Neural cell (in vitro differentiated cells): ENCODE measurements around the gene LHPP. TPM values are rescaled to one million over a fixed set of nuclear protein-coding genes. Genes with fewer than 3 reads are reported as not detected.

Experiments used
- H2AFZ ChIP-seq: fragments of 200-600, 300-800 bp; sonication (generic), shearing (Covaris generic); 2 replicates; pipeline ENCODE4 v1.6.0; 2014; ENCODE audit warnings: low read depth, mild to moderate bottlenecking, antibody characterized with exemption, low read length, moderate library complexity
- H3F3A ChIP-seq: fragments of 200-600 bp; shearing (Covaris generic); 2 replicates; pipeline ENCODE4 v1.6.1; 2016; ENCODE audit warnings: mild to moderate bottlenecking, moderate library complexity, mixed read lengths, antibody characterized with exemption, low read length; ENCODE audit not compliant: insufficient read depth, poor library complexity, severe bottlenecking
- H3K27ac ChIP-seq: fragments of 200-600, 300-800 bp; sonication (generic), shearing (Covaris generic); 2 replicates; pipeline ENCODE4 v1.5.1; 2014; ENCODE audit warnings: mild to moderate bottlenecking, low read length, moderate library complexity
- H3K27me3 ChIP-seq: fragments of 300-800, 200-600 bp; sonication (generic), shearing (Covaris generic); 2 replicates; pipeline ENCODE4 v1.6.0; 2014; ENCODE audit warnings: mild to moderate bottlenecking, low read depth, low read length, moderate library complexity; ENCODE audit not compliant: insufficient read depth
- H3K36me3 ChIP-seq: fragments of 300-800, 200-600 bp; sonication (generic), shearing (Covaris generic); 2 replicates; pipeline ENCODE4 v1.5.1; 2014; ENCODE audit warnings: mild to moderate bottlenecking, antibody characterized with exemption, low read length, moderate library complexity; ENCODE audit not compliant: insufficient read depth
- H3K4me2 ChIP-seq: fragments of 300-800, 200-600 bp; sonication (generic), shearing (Covaris generic); 2 replicates; pipeline ENCODE4 v1.6.0; 2014; ENCODE audit warnings: mild to moderate bottlenecking, low read length
- H3K4me3 ChIP-seq: fragments of 300-800, 200-600 bp; sonication (generic), shearing (Covaris generic); 2 replicates; pipeline ENCODE4 v1.5.1; 2014; ENCODE audit warnings: mild to moderate bottlenecking, low read length, moderate library complexity
- H3K79me2 ChIP-seq: fragments of 200-600 bp; shearing (Covaris generic); replicated peaks from 2 replicates; pipeline ENCODE4 v1.6.0; 2014; ENCODE audit warnings: mild to moderate bottlenecking, low read length, moderate library complexity; ENCODE audit not compliant: insufficient read depth
- H3K9ac ChIP-seq: fragments of 300-800, 200-600 bp; sonication (generic), shearing (Covaris generic); 2 replicates; pipeline ENCODE4 v1.6.1; 2016; ENCODE audit warnings: mild to moderate bottlenecking, low read length, mixed read lengths
- H3K9me2 ChIP-seq: fragments of 200-600 bp; shearing (Covaris generic); 2 replicates; pipeline ENCODE4 v1.6.1; 2016; ENCODE audit warnings: mild to moderate bottlenecking, low read length, mixed read lengths; ENCODE audit not compliant: insufficient read depth
- H3K9me3 ChIP-seq: fragments of 200-600, 300-800 bp; sonication (generic), shearing (Covaris generic); 2 replicates; pipeline ENCODE4 v1.6.1; 2016; ENCODE audit warnings: mild to moderate bottlenecking, mixed run types, low read length, moderate library complexity, mixed read lengths
- H4K20me1 ChIP-seq: fragments of 200-600 bp; shearing (Covaris generic); 2 replicates; pipeline ENCODE4 v1.6.1; 2016; ENCODE audit warnings: mild to moderate bottlenecking, mixed run types; ENCODE audit not compliant: insufficient read depth
- CTCF ChIP-seq: fragments of 450-650 bp; IDR thresholded peaks from 2 replicates; pipeline ENCODE4 v1.5.1; 2014; ENCODE audit warnings: antibody characterized with exemption, mild to moderate bottlenecking, moderate library complexity; ENCODE audit not compliant: poor library complexity, severe bottlenecking
- EP300 ChIP-seq: fragments of 450-650 bp; conservative IDR thresholded peaks from 2 replicates; pipeline ENCODE4 v1.6.1; 2014; ENCODE audit warnings: antibody characterized with exemption, mild to moderate bottlenecking, moderate library complexity; ENCODE audit not compliant: poor library complexity, severe bottlenecking
- EZH2 ChIP-seq: fragments of 200-600, 300-800 bp; shearing (Covaris generic), sonication (generic); IDR thresholded peaks from 2 replicates; pipeline ENCODE4 v1.6.1; 2014; ENCODE audit warnings: antibody characterized with exemption, low read length, borderline replicate concordance, mild to moderate bottlenecking; ENCODE audit not compliant: insufficient read depth, poor library complexity, severe bottlenecking
- MXI1 ChIP-seq: fragments of 450-650 bp; conservative IDR thresholded peaks from 2 replicates; pipeline ENCODE4 v1.6.1; 2014; ENCODE audit warnings: antibody characterized with exemption, mild to moderate bottlenecking; ENCODE audit not compliant: poor library complexity, severe bottlenecking
- POLR2AphosphoS5 ChIP-seq: IDR thresholded peaks from 2 replicates; pipeline ENCODE4 v1.6.1; 2012
- RAD21 ChIP-seq: fragments of 450-650 bp; conservative IDR thresholded peaks from 2 replicates; pipeline ENCODE4 v1.6.1; 2014; ENCODE audit warnings: antibody characterized with exemption, mild to moderate bottlenecking, moderate library complexity
- REST ChIP-seq: IDR thresholded peaks from 2 replicates; pipeline ENCODE4 v1.6.1; 2012; ENCODE audit warnings: borderline replicate concordance
- SMC3 ChIP-seq: fragments of 450-650 bp; conservative IDR thresholded peaks from 2 replicates; pipeline ENCODE4 v1.6.1; 2014; ENCODE audit warnings: antibody characterized with exemption, mild to moderate bottlenecking, moderate library complexity; ENCODE audit not compliant: poor library complexity
- TAF1 ChIP-seq: IDR thresholded peaks from 2 replicates; pipeline ENCODE4 v1.6.1; 2012; ENCODE audit warnings: low read depth
- polyA plus RNA-seq: library from polyadenylated mRNA; depleted of rRNA; stranded (reverse); fragments of >200 nt; gene quantifications from 2 replicates; pipeline ENCODE4 v1.2.3, GENCODE V29; 2014

Gene LHPP
- polyA plus RNA-seq, 1 donor from 2014 or later = 16.0 TPM

GRCh38 chr10:124568339-124568738 lies 106.7 kb downstream of the LHPP start:
- no peaks in the 10 kb centered on the region for H4K20me1 ChIP-seq
- no peaks in the 10 kb centered on the region for H3K9me3 ChIP-seq
- no peaks in the 10 kb centered on the region for H3K9me2 ChIP-seq
- no peaks in the 10 kb centered on the region for H3K36me3 ChIP-seq
- H3K4me3 ChIP-seq = no peak overlapping the region
- H3K27me3 ChIP-seq = no peaks in the 10 kb centered on the region
- H3K27ac ChIP-seq = no peak overlapping the region
- no peak overlapping the region for H2AFZ ChIP-seq
- no peak for TF ChIP-seq EZH2
- no peak for TF ChIP-seq MXI1
- TF ChIP-seq REST = no peak
- TF ChIP-seq POLR2AphosphoS5 = no peak
- no peak for TF ChIP-seq SMC3
- no peak for TF ChIP-seq CTCF
- no peak for TF ChIP-seq TAF1
- TF ChIP-seq RAD21 = no peak
- TF ChIP-seq EP300 = no peak
- no peaks in the 10 kb centered on the region for H3F3A ChIP-seq
- no peak overlapping the region for H3K4me2 ChIP-seq
- H3K9ac ChIP-seq = no peak overlapping the region
- H3K79me2 ChIP-seq = no peaks in the 10 kb centered on the region

GRCh38 chr10:124568848-124569622 lies 107.4 kb downstream of the LHPP start:
- Histone ChIP-seq H2AFZ (no peak overlapping the region), H3K36me3 (no peaks in the 10 kb centered on the region), H3K9me2 (no peaks in the 10 kb centered on the region), H3K4me3 (no peak overlapping the region), H3F3A (no peaks in the 10 kb centered on the region), H3K27me3 (no peaks in the 10 kb centered on the region), H3K4me2 (no peak overlapping the region), H3K9me3 (no peaks in the 10 kb centered on the region), H4K20me1 (no peaks in the 10 kb centered on the region), H3K79me2 (no peaks in the 10 kb centered on the region), H3K27ac (no peak overlapping the region), H3K9ac (no peak overlapping the region)
- no peak for TF ChIP-seq EZH2
- TF ChIP-seq RAD21 = no peak
- no peak for TF ChIP-seq SMC3
- no peak for TF ChIP-seq CTCF
- no peak for TF ChIP-seq POLR2AphosphoS5
- no peak for TF ChIP-seq REST
- TF ChIP-seq EP300 = no peak
- no peak for TF ChIP-seq MXI1
- no peak for TF ChIP-seq TAF1
